ENCODE measurements around the gene PRPF18. TPM values are rescaled to one million over a fixed set of nuclear protein-coding genes. Genes with fewer than 3 reads are reported as not detected.

PRPF18 gene
- total RNA-seq, 1 experiment from 2014 or later = 13.4 TPM

- no peak for TF ChIP-seq NR2C2 (CRISPR knock-in tag; IDR thresholded peaks at IDR 0.05)
- no peak for TF ChIP-seq MYBL2 (CRISPR knock-in tag; IDR thresholded peaks at IDR 0.05)
These were observed 72.3 kb downstream of the PRPF18 start (continued) for GRCh38 chr10:13658871-13659685.

DNA sequence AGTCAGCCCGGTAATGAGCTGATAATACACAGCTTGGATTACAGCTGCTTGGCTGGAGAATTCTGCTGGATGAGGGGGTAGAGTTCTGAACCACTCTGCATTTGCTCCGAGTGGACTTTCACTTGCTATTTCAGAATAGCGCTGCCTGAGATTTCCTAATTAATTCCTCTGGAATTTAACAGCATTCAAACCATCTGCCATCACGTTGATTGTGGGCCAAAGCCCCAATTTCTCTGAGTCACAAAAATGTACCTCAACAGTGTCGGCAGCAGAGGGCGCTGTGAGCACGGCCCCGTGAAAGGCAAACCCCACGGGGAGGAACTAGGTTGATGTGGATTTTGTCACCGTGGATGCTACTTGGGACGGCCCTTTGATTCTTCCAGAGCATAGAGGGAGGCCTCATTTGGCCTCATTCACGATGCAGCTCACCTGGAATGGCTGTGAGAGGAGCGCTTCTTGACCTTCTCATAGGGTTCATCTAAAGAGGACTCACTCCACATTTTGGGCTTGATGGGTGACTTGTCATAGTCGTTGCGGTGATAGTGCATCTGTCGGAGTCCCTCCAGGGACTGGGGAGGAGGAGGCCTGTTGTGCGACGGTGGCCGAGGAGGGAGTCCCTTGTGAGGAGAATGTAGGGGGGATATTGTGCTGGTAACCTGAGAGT, 73.3 kb downstream of the PRPF18 start:
- H3K27ac Mint-ChIP-seq = peak overlapping the region; percentile 83
- TF ChIP-seq, protein P1, sequence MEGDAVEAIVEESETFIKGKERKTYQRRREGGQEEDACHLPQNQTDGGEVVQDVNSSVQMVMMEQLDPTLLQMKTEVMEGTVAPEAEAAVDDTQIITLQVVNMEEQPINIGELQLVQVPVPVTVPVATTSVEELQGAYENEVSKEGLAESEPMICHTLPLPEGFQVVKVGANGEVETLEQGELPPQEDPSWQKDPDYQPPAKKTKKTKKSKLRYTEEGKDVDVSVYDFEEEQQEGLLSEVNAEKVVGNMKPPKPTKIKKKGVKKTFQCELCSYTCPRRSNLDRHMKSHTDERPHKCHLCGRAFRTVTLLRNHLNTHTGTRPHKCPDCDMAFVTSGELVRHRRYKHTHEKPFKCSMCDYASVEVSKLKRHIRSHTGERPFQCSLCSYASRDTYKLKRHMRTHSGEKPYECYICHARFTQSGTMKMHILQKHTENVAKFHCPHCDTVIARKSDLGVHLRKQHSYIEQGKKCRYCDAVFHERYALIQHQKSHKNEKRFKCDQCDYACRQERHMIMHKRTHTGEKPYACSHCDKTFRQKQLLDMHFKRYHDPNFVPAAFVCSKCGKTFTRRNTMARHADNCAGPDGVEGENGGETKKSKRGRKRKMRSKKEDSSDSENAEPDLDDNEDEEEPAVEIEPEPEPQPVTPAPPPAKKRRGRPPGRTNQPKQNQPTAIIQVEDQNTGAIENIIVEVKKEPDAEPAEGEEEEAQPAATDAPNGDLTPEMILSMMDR (IDR thresholded peaks at IDR 0.05) = peak; percentile 83
- no peak for TF ChIP-seq PRRX2 (CRISPR knock-in tag; IDR thresholded peaks at IDR 0.05)
- H3K4me3 Mint-ChIP-seq = no peak overlapping the region
- CTCF ChIA-PET = interaction anchor here (0.7 to 1.8 kb wide), 10 partner anchors 13 to 174 kb away, joined by 3 to 7 read pairs (median 3); no protein-coding TSS in a partner anchor
- H3K36me3 Mint-ChIP-seq = peaks cover 3% of the 10 kb centered on the region; the same call in 1 of the 2 replicates
- POLR2A ChIA-PET = no interaction called here
- no peaks in the 10 kb centered on the region for H3K9me3 Mint-ChIP-seq
- H3K27me3 Mint-ChIP-seq (ENCODE audit: low read depth) = no peaks in the 10 kb centered on the region
- ATAC-seq (peak; percentile 35), DNase-seq (ENCODE audit: low spot score) (peak; percentile 70)
- H3K4me1 Mint-ChIP-seq = peaks cover 15% of the 10 kb centered on the region

- peak overlapping the region; percentile 83; the same call in 1 of the 2 replicates for H3K27ac Mint-ChIP-seq
- POLR2A ChIA-PET = no interaction called here
- no peak for DNase-seq (ENCODE audit: low spot score)
- no peaks in the 10 kb centered on the region for H3K27me3 Mint-ChIP-seq (ENCODE audit: low read depth)
- CTCF ChIA-PET = interaction anchor here (1.4 to 1.8 kb wide), 2 partner anchors 19 to 117 kb away, joined by 4 to 7 read pairs; no protein-coding TSS in a partner anchor
- H3K9me3 Mint-ChIP-seq = no peaks in the 10 kb centered on the region
- H3K4me3 Mint-ChIP-seq = no peak overlapping the region
- ATAC-seq = no peak
- TF ChIP-seq HMGA2 (CRISPR knock-in tag; IDR thresholded peaks at IDR 0.05) (no peak), FOXK1 (CRISPR knock-in tag; IDR thresholded peaks at IDR 0.05) (no peak), NFATC4 (CRISPR knock-in tag; IDR thresholded peaks at IDR 0.05) (no peak), NR3C1 (CRISPR knock-in tag; conservative IDR thresholded peaks at IDR 0.05; ENCODE audit: low read depth) (no peak)
- TF ChIP-seq, protein P2, sequence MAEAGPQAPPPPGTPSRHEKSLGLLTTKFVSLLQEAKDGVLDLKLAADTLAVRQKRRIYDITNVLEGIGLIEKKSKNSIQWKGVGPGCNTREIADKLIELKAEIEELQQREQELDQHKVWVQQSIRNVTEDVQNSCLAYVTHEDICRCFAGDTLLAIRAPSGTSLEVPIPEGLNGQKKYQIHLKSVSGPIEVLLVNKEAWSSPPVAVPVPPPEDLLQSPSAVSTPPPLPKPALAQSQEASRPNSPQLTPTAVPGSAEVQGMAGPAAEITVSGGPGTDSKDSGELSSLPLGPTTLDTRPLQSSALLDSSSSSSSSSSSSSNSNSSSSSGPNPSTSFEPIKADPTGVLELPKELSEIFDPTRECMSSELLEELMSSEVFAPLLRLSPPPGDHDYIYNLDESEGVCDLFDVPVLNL (CRISPR knock-in tag; IDR thresholded peaks at IDR 0.05; ENCODE audit: borderline replicate concordance, low read depth) = no peak
- TF ChIP-seq, protein P3, sequence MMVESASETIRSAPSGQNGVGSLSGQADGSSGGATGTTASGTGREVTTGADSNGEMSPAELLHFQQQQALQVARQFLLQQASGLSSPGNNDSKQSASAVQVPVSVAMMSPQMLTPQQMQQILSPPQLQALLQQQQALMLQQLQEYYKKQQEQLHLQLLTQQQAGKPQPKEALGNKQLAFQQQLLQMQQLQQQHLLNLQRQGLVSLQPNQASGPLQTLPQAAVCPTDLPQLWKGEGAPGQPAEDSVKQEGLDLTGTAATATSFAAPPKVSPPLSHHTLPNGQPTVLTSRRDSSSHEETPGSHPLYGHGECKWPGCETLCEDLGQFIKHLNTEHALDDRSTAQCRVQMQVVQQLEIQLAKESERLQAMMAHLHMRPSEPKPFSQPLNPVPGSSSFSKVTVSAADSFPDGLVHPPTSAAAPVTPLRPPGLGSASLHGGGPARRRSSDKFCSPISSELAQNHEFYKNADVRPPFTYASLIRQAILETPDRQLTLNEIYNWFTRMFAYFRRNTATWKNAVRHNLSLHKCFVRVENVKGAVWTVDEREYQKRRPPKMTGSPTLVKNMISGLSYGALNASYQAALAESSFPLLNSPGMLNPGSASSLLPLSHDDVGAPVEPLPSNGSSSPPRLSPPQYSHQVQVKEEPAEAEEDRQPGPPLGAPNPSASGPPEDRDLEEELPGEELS (CRISPR knock-in tag; IDR thresholded peaks at IDR 0.05) = no peak
- TF ChIP-seq, protein P4, sequence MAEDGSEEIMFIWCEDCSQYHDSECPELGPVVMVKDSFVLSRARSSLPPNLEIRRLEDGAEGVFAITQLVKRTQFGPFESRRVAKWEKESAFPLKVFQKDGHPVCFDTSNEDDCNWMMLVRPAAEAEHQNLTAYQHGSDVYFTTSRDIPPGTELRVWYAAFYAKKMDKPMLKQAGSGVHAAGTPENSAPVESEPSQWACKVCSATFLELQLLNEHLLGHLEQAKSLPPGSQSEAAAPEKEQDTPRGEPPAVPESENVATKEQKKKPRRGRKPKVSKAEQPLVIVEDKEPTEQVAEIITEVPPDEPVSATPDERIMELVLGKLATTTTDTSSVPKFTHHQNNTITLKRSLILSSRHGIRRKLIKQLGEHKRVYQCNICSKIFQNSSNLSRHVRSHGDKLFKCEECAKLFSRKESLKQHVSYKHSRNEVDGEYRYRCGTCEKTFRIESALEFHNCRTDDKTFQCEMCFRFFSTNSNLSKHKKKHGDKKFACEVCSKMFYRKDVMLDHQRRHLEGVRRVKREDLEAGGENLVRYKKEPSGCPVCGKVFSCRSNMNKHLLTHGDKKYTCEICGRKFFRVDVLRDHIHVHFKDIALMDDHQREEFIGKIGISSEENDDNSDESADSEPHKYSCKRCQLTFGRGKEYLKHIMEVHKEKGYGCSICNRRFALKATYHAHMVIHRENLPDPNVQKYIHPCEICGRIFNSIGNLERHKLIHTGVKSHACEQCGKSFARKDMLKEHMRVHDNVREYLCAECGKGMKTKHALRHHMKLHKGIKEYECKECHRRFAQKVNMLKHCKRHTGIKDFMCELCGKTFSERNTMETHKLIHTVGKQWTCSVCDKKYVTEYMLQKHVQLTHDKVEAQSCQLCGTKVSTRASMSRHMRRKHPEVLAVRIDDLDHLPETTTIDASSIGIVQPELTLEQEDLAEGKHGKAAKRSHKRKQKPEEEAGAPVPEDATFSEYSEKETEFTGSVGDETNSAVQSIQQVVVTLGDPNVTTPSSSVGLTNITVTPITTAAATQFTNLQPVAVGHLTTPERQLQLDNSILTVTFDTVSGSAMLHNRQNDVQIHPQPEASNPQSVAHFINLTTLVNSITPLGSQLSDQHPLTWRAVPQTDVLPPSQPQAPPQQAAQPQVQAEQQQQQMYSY (CRISPR knock-in tag; IDR thresholded peaks at IDR 0.05) = no peak
- H3K4me1 Mint-ChIP-seq = peaks cover 15% of the 10 kb centered on the region
- peaks cover 7% of the 10 kb centered on the region for H3K36me3 Mint-ChIP-seq
These were observed 73.8 kb downstream of the PRPF18 start for GRCh38 chr10:13660551-13660920.
